ENCODE data around the gene MAGEB4. TPM values are rescaled to one million over a fixed set of nuclear protein-coding genes. Genes with fewer than 3 reads are reported as not detected.

The MAGEB4 gene
- total RNA-seq, 2 donors from 2014 or later: not detected

- Mint-ChIP-seq H3K4me3 (no peak overlapping the region), H3K4me1 (no peaks in the 10 kb centered on the region), H3K27ac (no peak overlapping the region), H3K27me3 (no peaks in the 10 kb centered on the region), H3K9me3 (no peaks in the 10 kb centered on the region), H3K36me3 (ENCODE audit: low read depth) (no peaks in the 10 kb centered on the region)
- no peak for ATAC-seq (replicated peaks)
Measured at GRCh38 chrX:30259927-30260326, 18.1 kb downstream of the MAGEB4 start.

- Mint-ChIP-seq H3K9me3 (no peaks in the 10 kb centered on the region), H3K4me3 (no peak overlapping the region), H3K27ac (no peak overlapping the region), H3K4me1 (no peaks in the 10 kb centered on the region), H3K27me3 (no peaks in the 10 kb centered on the region), H3K36me3 (ENCODE audit: low read depth) (no peaks in the 10 kb centered on the region)
- ATAC-seq (replicated peaks): no peak
Measured at GRCh38 chrX:30261012-30261411, 19.2 kb downstream of the MAGEB4 start.

- ATAC-seq (replicated peaks): no peak
- no peak overlapping the region for H3K27ac Mint-ChIP-seq
- no peaks in the 10 kb centered on the region for H3K36me3 Mint-ChIP-seq (ENCODE audit: low read depth)
- no peak overlapping the region for H3K4me3 Mint-ChIP-seq
- no peaks in the 10 kb centered on the region for H3K4me1 Mint-ChIP-seq
- no peaks in the 10 kb centered on the region for H3K27me3 Mint-ChIP-seq
- H3K9me3 Mint-ChIP-seq: no peaks in the 10 kb centered on the region
Measured at GRCh38 chrX:30262763-30263162, 21.0 kb downstream of the MAGEB4 start.

- no peak for ATAC-seq (replicated peaks)
- no peaks in the 10 kb centered on the region for H3K36me3 Mint-ChIP-seq (ENCODE audit: low read depth)
- H3K9me3 Mint-ChIP-seq: no peaks in the 10 kb centered on the region
- peaks cover 4% of the 10 kb centered on the region for H3K27me3 Mint-ChIP-seq
- no peak overlapping the region for H3K27ac Mint-ChIP-seq
- H3K4me1 Mint-ChIP-seq: no peaks in the 10 kb centered on the region
- no peak overlapping the region for H3K4me3 Mint-ChIP-seq
Measured at GRCh38 chrX:30270639-30271038, 28.8 kb downstream of the MAGEB4 start.

GRCh38 chrX:30275498-30275897 is 33.7 kb downstream of the MAGEB4 start:
- ATAC-seq (replicated peaks): no peak
- Mint-ChIP-seq H3K27me3 (no peaks in the 10 kb centered on the region), H3K27ac (no peak overlapping the region), H3K4me3 (no peak overlapping the region), H3K4me1 (no peaks in the 10 kb centered on the region), H3K9me3 (no peaks in the 10 kb centered on the region), H3K36me3 (ENCODE audit: low read depth) (no peaks in the 10 kb centered on the region)

- Mint-ChIP-seq H3K27me3 (no peaks in the 10 kb centered on the region), H3K4me3 (no peak overlapping the region), H3K36me3 (ENCODE audit: low read depth) (no peaks in the 10 kb centered on the region), H3K27ac (no peak overlapping the region), H3K9me3 (no peaks in the 10 kb centered on the region), H3K4me1 (no peaks in the 10 kb centered on the region)
- ATAC-seq (replicated peaks): no peak
Measured at GRCh38 chrX:30278365-30278764, 36.6 kb downstream of the MAGEB4 start.

GRCh38 chrX:30280428-30280827 is 38.6 kb downstream of the MAGEB4 start:
- H3K27me3 Mint-ChIP-seq: no peaks in the 10 kb centered on the region
- ATAC-seq (replicated peaks): no peak
- no peak overlapping the region for H3K27ac Mint-ChIP-seq
- no peaks in the 10 kb centered on the region for H3K36me3 Mint-ChIP-seq (ENCODE audit: low read depth)
- no peak overlapping the region for H3K4me3 Mint-ChIP-seq
- H3K4me1 Mint-ChIP-seq: no peaks in the 10 kb centered on the region
- no peaks in the 10 kb centered on the region for H3K9me3 Mint-ChIP-seq

- Mint-ChIP-seq H3K4me1 (no peaks in the 10 kb centered on the region), H3K9me3 (no peaks in the 10 kb centered on the region), H3K4me3 (no peak overlapping the region), H3K27ac (no peak overlapping the region), H3K36me3 (ENCODE audit: low read depth) (no peaks in the 10 kb centered on the region), H3K27me3 (no peaks in the 10 kb centered on the region)
- no peak for ATAC-seq (replicated peaks)
Measured at GRCh38 chrX:30282527-30282926, 40.7 kb downstream of the MAGEB4 start.

- H3K27me3 Mint-ChIP-seq: no peaks in the 10 kb centered on the region
- ATAC-seq (replicated peaks): peak; percentile 58
- peak overlapping the region; percentile 72 for H3K27ac Mint-ChIP-seq
- no peak overlapping the region for H3K4me3 Mint-ChIP-seq
- H3K4me1 Mint-ChIP-seq: no peaks in the 10 kb centered on the region
- H3K9me3 Mint-ChIP-seq: no peaks in the 10 kb centered on the region
- H3K36me3 Mint-ChIP-seq (ENCODE audit: low read depth): no peaks in the 10 kb centered on the region
Measured at GRCh38 chrX:30283456-30284200, 41.8 kb downstream of the MAGEB4 start.

Other genes with a start within 250 kb of the MAGEB4 start
- gene MAGEB2, start 26.4 kb upstream of the MAGEB4 start, total RNA-seq: not detected
- not detected for gene MAGEB3, start 11.3 kb upstream of the MAGEB4 start, total RNA-seq
- gene MAGEB1, start 5.1 kb downstream of the MAGEB4 start, total RNA-seq: not detected
- gene NR0B1, start 67.4 kb downstream of the MAGEB4 start, total RNA-seq: not detected